HG03095 (cell line): ENCODE results near the gene SLC1A3.
"Not testable (repeated sequence)": the region's sequence is repeated elsewhere in the genome, so short reads cannot be mapped to it uniquely, and the experiment has no call there.

Source experiments
- ATAC-seq: cut with Tn5 transposase; IDR thresholded peaks from one replicate; pipeline ENCODE4 v1.9.1; 2021; ENCODE audit warnings: moderate library complexity; ENCODE audit not compliant: unreplicated experiment

SLC1A3 gene

DNA sequence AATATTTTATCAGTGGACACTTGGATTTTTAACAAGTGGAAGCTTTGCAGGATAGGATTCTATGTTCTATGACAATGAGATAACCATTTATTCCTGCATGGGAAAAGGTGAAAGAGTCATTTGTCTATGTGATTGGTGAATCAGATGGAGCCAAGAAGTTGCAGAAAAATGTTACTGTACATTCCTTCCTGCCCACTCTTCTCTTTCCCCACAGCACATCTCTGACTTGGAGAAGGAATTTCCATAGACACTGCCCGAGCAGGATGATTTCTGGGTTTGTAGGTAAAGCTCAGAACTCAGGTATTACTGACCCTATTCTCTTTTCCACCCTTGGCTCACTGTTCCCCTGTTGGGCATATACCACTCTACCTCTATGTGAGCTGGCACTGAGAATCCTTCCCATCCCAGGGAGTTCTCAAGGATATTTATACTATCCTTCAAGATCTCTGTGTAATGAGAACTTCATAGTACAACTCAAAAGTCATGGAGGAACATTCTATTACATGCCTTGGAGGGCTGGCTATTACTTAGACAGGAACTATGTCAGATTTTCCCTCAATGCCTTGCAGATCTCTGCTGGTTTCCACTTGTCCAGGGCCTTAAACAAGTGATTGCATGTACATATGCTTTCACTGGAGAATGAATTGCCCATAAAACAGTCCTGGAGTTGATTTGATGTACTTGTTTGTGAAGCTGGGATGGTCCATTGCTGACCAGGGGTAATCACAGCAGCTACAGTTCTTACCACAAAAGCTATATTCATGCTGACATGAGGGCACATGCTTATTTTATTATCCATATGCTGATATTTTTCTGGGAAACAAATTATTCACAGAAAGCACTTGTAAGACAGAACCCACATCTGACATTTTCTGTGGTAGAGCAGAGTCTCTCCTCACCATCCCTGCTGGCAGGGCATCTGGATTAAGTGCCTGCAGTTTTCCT lies 24.1 kb downstream of the SLC1A3 start:
- no peak for ATAC-seq

DNA sequence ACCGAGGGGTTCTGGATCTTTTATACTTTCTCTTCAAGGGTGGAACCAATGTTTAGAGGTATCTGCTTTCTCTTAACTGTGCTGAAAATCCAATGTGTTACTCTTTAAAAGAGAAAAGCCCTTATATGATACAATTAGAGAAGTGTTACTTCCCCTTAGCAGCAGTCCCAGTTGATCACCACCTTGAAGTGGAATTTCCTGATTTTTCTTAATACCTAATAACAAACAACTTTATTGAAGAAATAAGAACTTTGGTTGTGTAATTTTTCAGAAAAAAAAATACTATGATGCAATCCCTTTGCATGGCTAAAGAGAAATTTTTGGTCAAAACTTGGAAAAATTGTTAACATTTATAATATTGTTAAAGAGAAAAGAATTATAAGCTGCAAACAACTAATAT lies 24.7 kb downstream of the SLC1A3 start:
- ATAC-seq = no peak

DNA sequence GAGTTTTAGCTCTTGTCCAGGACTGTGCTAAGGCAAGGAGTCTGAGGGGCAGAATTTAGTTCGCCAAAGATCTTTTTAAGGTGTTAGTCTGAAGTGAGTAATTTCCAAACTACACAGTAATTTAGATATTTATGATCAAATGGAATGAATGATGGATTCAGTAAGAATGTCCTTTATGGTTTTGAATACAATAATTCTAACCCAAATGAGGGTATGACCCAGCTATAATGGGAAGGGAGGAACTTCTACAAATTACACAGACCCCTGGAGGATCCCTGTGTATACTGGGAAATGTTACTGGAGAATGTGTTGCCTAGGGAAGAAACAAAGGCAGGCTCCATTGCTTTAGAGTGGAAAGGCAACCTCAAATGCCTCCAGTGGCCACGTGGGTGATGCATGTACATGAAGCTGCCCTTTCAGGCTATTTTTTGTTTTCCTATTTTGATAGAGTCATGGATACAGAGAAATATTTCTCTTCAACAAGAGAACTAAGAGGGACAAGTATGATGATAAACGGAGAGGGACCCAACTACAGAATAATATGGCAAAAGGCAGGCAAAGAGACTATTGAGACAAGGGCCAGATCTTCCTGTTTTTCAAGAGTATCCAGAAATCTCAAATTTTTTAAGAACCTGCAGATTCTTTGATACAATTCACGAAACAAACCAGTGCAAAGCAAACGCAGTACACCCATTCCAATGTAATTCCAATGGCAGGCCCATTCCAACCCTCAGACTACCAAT lies 25.4 kb downstream of the SLC1A3 start:
- no peak for ATAC-seq

DNA sequence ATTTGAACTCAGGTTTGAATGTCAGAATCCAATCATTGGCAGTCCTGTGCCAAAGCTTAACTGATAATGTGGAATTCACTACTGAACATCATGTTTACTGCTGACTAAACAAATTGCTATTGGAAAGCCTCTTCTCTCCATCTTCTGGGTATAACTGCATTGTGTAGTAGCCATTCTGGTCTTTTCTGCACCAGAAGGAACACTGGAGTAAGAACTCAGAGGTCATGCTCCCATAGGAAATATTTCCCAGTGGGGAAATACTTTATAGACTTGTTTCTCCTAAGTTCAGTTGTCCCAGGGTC lies 25.9 kb downstream of the SLC1A3 start:
- ATAC-seq = no peak

DNA sequence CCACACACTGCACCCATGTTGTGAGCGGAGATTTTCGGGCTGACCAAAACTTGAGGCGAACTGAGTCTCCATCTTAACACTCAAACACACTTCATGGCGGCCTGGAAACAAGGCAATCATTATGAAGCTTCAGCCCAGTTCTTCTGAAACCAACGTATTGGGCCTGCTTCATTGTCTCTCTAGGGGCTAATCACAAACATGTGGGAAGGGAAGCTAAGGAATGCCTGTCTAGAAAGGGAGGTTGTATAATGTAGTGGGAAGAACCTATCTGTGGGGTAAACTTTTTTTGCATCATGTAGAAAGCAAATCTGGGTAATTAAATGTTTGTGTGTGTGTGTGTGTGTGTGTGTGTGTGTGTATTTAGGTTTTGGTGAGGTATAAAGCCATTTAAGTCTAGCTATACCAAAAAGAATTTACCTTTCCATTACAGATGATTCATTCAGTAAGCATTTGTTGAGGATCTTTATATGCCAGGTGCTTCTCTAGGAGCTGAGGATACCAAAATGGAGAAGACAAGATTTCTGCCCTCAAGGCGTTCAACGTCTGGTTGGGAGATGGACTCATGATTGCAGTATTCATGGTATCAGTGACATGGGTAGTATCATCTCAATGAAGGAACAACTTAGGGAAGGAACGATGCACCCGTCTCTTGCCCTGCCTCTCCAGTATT lies 29.4 kb downstream of the SLC1A3 start:
- ATAC-seq = no peak

DNA sequence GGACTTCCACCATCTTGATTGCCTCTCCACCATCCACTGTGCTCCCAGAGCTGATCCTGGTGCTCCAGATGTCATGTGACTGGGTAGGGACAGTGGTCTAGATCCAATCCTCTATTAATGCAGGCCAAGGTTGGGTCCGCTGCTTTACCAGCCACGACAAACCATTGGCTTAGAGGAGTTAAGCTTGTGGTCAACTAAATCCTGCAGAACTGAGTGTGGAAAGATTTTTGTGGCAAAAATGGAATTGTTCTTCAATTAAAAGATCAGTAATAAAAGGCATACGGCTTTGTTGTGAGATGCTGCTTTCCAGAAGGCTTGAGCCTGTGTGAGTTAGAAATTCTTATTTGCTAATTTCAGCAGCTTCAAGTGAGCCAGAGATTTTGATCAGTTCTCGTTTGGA lies 30.7 kb downstream of the SLC1A3 start:
- no peak for ATAC-seq

DNA sequence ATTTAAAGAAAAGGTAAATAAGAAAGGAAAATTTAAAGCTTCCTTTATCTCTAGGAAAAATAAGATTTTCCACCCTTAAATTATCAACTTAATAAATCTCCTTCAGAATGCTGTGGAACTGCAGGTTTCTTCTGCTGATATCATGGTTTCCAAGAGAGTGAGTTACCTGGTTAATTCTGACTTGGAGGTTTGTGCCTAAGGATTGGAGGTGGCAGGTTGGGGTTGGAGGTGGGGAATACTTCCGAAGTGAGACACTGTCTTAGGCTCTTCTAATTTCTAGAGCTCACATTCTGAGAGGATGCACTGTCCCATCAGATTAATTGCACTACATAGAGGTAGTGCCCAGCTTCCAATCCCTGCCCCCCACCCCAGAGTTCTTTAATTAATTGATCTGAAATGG lies 31.1 kb downstream of the SLC1A3 start:
- no peak for ATAC-seq

DNA sequence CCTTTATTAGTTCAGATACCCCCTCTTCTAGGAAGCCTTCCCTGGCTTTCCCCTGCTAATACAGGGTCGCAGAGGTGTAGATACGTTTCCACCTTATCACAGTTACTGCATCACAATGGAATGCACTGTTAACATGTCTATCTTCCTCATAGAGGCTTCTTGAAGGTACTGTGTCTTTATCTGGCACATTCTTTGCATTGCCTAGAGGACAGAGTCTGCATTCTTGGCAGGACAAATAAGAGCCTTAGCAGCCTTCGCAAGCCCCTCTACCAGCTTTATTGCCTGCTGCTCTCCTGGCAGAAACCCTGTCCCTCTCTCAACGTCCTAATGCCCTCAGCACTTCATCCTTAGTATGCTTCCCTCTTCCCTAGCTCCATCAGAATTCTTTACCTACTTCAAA lies 31.6 kb downstream of the SLC1A3 start:
- ATAC-seq = no peak

DNA sequence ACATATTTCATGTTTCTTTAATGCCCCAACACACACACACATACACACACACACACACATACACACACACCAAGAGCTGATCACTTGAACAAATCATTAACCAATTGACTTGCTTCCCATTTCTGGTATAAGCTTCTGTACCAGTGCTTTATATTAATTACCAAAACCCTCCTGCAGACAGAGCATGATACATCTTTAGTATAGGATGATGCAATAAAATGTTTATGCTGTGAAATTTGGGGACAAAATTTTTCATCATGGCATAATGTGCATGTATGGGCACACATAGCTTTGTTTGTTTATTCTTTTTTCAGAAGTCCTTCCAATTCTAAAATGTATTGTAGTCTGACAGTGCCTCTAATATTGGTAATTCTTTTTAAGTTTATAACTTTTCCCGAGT lies 34.5 kb downstream of the SLC1A3 start:
- no peak for ATAC-seq

DNA sequence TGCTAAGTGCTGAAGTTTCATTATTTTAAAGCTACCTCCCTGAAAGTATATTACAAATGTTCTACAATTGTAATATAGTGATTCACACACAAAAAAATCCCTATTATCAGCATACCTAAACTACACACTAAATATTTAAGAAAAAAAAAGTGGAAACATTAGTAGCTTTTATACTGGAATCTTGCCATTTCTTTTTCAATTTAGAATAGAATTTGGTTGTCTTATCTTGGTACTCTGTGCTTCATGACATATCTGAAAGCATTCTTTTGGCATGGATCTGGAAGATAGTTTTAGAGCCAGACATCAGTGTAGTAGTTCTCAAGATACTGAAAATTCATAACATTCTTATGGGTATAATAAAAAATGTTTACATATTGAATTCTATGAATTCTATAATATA lies 35.0 kb downstream of the SLC1A3 start:
- no peak for ATAC-seq

DNA sequence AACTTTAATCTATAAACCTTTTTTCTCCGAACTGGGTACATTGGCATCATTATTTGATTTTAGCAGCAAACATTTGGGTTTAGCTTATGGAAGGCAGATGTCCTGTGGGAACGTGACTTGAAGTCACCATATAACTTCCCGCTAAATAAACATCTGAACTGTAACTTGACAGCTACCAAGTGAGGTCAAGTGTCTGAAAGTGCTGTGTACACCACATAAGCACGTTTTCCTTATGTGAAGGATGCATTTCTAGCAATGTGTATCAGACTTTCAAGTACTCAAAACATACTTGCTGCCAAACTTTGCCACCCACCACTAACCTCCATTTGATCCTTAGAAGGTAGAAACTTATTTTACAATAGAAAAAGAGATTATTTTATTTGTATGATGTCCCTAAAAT lies 35.7 kb downstream of the SLC1A3 start:
- no peak for ATAC-seq

DNA sequence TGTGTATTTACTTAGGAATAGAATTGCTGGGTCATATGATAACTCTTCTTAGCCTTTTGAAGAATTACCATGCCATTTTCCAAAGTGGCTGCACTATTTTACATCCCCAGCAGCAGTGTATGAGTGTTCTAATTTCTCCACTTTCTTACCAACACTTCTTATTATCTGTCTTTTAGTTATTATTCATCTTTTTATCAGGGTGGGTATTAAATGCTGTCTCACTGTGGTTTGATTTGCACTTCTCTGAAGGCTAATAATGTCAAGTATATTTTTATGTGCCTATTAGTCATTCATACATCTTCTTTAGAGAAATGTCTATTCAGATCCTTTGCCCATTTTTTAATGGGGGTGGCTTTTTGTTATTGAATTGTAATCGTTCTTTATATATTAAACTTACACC lies 36.8 kb downstream of the SLC1A3 start:
- ATAC-seq = no peak

DNA sequence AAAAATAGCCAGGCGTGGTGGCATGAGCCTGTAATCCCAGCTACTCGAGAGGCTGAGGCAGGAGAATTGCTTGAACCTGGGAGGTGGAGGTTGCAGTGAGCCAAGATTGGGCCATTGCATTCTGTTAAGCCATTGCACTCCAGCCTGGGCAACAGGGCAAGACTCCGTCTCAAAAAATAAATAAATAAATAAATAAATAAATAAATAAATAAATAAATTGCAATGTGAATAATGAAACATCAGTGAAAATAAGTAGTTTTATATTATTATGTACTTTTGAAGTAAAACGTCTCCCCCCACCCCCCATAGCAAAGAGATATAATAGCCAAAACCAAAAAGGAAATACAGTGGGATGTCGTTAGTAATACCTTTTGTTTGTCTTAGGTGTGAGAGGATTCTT lies 37.4 kb downstream of the SLC1A3 start:
- ATAC-seq = not testable (repeated sequence)

DNA sequence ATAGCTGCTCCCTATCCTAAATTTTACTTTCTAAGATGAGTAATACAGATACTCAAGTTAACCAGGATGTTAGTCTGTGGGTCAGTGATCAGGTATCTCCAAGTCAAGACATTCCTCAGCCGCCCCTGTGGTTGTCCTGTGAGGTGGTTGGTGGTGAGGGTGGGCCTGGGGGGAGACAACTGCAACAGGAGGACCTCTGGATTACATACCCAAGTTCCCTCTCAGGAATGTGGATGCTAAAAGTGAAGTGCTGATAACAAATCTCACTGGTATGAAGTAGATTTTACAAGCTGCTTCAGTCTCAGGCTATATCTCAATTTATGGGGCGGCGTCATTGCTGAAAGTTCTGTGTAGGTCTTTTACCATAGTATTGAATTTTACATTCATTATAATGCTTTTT lies 38.3 kb downstream of the SLC1A3 start:
- ATAC-seq = no peak

DNA sequence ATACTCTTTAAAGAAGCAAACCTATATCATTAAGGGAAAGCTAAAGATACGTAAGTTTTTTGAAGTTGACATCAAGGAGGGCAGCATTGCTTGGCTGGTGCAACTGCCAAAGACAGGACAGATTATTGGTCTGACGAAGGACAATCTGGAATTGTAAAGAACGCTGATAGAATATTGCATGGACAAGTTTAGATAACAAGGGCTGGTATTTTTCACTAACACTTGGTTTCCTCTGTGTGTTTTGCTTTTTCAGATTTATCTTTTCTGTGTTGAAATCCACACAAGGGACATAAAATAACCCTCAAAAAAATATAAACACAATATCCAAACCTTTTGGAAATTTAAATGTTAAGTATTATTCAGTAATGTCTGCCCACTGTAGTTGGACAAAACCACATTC lies 39.7 kb downstream of the SLC1A3 start:
- no peak for ATAC-seq

DNA sequence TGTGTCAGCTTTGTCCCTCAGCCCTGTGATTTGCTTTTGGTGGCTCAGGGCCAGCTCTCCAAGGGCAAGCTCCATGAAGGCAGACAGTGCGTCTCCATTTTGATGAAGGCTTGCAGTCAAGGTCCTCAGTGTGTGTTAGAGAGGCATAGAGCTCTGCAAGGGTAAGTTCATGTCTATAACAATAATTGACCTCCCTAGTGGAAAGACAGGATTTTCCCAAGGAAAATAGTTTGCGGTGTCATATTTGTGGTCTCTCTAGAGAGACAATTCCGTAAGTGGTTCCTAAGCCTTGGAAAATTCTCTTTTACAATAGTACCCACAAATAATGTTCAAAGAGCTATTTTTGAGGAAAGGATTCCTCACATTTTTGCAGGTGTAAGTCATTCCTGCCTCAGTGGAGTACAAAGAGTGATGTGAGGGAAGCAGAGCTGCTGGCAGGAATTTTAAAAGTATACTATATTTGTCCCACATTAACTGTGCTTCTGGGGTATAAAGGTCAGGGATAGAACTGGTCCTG lies 40.2 kb downstream of the SLC1A3 start:
- ATAC-seq = no peak

DNA sequence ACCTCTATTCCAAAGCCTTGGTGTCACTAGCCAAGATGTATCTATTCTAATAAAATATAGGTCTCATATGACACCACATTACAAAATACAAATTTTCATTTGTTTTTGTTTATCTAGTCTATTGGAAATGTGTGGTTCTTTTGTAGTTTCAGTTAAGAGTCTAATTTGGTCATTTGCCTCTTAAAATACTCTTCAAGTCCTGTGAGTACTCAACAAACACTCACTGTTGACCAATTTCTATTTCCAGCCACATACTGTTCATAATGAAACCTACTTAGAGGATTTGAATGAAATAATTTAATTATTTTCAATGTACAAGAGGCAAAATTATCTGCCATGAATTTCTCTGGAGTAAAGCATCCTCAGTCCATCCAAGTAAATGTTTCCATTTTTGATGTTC lies 40.6 kb downstream of the SLC1A3 start:
- ATAC-seq = no peak

DNA sequence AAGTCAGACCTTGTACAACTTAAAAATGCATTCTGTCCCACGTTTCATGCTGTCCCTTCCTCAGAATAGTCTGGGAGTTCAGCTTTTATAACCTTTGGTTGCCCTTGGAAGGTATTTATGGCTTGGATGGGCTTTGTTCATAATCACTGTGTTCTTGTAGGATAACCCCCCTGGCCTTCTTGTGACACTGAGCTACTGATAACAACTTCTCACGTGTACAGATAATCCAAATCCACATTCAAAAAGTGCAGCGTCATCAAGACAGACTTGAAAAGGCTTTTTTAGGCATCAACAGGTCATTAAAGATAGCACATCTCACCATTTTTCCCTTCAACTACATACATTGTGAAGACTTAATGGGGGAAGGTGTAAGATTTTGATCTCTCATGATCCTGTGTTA lies 42.0 kb downstream of the SLC1A3 start:
- ATAC-seq = no peak

DNA sequence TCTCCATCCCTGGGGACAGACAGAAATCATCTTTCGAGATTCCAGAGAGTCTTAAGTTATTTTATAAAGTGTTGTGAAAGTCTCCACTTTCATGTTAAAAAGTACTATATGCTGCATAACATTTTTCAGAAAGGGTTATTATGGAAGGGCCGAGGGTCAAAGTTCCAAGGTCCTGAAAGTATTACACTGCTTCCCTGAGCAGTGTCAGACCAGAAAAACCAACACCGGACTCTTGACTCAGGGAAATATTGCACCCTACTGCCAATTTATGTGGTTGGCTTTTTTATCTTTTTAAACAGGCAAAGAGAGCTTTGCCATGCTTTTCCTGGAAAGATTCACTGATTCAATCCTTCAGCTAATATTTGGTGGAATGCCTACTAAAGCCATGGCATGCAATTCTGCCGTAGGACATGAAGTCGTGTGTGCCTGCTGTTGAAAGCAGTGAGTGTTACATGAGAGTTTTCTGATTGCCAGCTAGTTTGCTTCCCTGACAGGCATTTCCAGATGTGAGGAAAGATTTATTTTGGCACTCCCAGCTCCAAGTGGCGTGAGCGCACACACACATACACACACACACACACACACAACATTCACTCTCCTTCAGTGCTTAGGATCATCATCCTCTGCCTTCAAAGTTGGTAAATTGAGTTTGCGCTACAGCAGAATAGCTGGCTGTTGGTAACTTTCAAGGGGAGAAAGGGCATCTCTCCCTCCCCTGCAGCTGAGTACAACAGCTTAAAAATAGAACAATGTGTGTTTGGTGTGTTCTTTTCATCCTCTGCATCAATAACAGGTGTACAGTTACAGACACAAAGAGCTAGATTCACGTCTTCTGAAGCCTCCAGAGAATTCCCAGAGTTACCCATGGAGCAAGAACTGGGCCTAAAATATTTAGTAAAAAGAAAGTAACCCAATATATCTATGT lies 45.6 kb downstream of the SLC1A3 start:
- ATAC-seq = no peak

DNA sequence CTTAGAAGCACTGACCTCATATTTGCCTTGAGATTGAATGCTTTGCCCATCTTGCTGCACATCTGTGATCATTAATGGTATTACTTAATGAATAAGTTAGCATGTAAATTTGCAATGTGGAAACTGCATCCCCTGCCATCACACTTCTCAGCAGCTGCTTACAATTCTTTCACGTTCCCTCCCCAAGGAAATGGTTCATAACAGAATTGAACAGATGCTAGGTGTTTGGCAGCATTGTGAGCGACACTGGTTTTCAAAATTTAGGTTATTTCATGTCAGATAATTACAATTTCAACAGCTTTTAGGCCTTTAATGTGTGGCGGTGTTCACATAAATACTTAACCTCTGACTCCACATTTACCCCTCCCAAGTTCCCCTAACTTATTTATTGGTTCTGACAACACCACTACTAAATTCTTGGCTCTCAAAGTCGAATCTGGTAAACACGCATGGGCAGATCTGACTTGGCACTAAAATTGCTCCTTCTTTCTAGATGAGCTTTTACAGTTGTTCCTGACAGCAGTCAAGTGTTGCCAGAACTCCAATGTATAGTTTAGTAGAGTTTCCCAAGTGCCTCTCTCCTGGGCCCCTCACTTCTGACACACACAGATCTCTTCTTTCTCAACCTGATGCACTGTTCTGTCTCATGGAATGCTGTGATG lies 46.8 kb downstream of the SLC1A3 start:
- no peak for ATAC-seq
